Thyroid gland (tissue), 4 donors: ENCODE measurements around the gene RARRES2.

Source experiments
- CTCF ChIP-seq, 6 experiments: fragments of 200-600 bp in 3 of 6; fragments of 450-650 bp in 3 of 6; sonication (generic) in 3 of 6; IDR thresholded peaks; one replicate each; pipeline ENCODE4 v1.5.1; 2016 to 2019; ENCODE audit warnings: antibody characterized with exemption in 6 of 6, mild to moderate bottlenecking in 2 of 6, inconsistent platforms in 1 of 6, moderate library complexity in 1 of 6
- POLR2A ChIP-seq, 2 donors: fragments of 450-650 bp; IDR thresholded peaks; one replicate each; pipeline ENCODE4 v1.6.1; 2017; ENCODE audit warnings: antibody characterized with exemption in 2 of 2, mild to moderate bottlenecking in 2 of 2, moderate library complexity in 1 of 2

- TF ChIP-seq CTCF (IDR thresholded peaks at IDR 0.05) (no peak), POLR2A (IDR thresholded peaks at IDR 0.05) (no peak)
Observed at GRCh38 chr7:150314639-150315239, 26.7 kb downstream of the RARRES2 start.
